ENCODE measurements around the gene PGPEP1. TPM values are rescaled to one million over a fixed set of nuclear protein-coding genes. Genes with fewer than 3 reads are reported as not detected.

The PGPEP1 gene
- total and polyA plus RNA-seq, 10 donors: 9.3 to 65.6 (median 37.4) TPM

GRCh38 chr19:18311502-18312091 is 28.8 kb upstream of the PGPEP1 start:
- Histone ChIP-seq H3K36me3 (peaks cover 0 to 94% (median 32%) of the 10 kb centered on the region in 6 donors), H3K4me1 (peaks cover 17 to 77% (median 46%) of the 10 kb centered on the region in 6 donors), H3K27ac (peak overlapping the region in 4 of 8 donors; percentile 2 to 95 (median 54)), H3K4me3 (no peak overlapping the region), H3K9me3 (no peaks in the 10 kb centered on the region), H3K27me3 (replicated peaks in 1 of 7) (no peaks in the 10 kb centered on the region)
- WGBS, 5 donors: 86 to 90% (median 88%) methylated on average over 17 to 22 of the region's 22 CpGs
- no peak for DNase-seq
- TF ChIP-seq, protein P1, sequence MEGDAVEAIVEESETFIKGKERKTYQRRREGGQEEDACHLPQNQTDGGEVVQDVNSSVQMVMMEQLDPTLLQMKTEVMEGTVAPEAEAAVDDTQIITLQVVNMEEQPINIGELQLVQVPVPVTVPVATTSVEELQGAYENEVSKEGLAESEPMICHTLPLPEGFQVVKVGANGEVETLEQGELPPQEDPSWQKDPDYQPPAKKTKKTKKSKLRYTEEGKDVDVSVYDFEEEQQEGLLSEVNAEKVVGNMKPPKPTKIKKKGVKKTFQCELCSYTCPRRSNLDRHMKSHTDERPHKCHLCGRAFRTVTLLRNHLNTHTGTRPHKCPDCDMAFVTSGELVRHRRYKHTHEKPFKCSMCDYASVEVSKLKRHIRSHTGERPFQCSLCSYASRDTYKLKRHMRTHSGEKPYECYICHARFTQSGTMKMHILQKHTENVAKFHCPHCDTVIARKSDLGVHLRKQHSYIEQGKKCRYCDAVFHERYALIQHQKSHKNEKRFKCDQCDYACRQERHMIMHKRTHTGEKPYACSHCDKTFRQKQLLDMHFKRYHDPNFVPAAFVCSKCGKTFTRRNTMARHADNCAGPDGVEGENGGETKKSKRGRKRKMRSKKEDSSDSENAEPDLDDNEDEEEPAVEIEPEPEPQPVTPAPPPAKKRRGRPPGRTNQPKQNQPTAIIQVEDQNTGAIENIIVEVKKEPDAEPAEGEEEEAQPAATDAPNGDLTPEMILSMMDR (IDR thresholded peaks at IDR 0.05 in 8 of 11, conservative IDR thresholded peaks at IDR 0.05 in 3 of 11): no peak
- TF ChIP-seq POLR2AphosphoS5 (IDR thresholded peaks at IDR 0.05) (no peak), POLR2A (IDR thresholded peaks at IDR 0.05) (no peak)
- intact Hi-C loops (cut with DNase I; ENCODE audit: low total_unique reads): no loop called here

DNA sequence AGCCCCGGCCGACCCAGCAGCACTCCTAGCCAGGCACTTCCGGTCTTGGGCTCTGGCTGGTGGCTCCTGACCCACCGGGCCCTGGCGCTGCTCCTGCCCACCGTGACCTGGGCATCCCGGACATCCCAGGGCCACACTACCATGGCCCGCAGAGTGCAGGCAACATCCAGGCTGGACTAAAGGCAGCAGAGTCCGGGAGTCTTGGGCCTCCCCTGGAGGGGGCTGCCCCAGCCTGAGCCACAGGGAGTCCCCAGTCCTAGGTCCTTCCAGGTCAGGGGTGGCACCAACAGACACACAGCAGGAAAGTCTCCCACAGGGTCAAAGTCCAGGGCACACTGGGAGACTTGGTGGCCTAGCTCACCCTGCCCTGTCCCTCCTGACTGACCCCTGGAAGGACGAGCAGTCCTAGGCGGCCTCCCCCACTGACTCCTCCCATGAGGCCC is 28.3 kb upstream of the PGPEP1 start:
- peaks cover 0 to 89% (median 32%) of the 10 kb centered on the region in 6 donors for H3K36me3 ChIP-seq
- 74 to 88% (median 78%) methylated on average over 8 to 11 of the region's 11 CpGs for WGBS, 5 donors
- no peaks in the 10 kb centered on the region for H3K9me3 ChIP-seq
- H3K27ac ChIP-seq: peak overlapping the region in 2 of 8 donors; percentile 95
- no peak for TF ChIP-seq POLR2A (IDR thresholded peaks at IDR 0.05)
- peak in 2 of 3 donors; percentile 3 to 57 for TF ChIP-seq POLR2AphosphoS5 (IDR thresholded peaks at IDR 0.05)
- TF ChIP-seq, protein P1 (IDR thresholded peaks at IDR 0.05 in 8 of 11, conservative IDR thresholded peaks at IDR 0.05 in 3 of 11): no peak
- DNase-seq: no peak
- intact Hi-C loops (cut with DNase I; ENCODE audit: low total_unique reads): no loop called here
- H3K27me3 ChIP-seq (replicated peaks in 1 of 7): no peaks in the 10 kb centered on the region
- H3K4me3 ChIP-seq: no peak overlapping the region
- H3K4me1 ChIP-seq: peaks cover 12 to 77% (median 43%) of the 10 kb centered on the region in 6 donors

DNA sequence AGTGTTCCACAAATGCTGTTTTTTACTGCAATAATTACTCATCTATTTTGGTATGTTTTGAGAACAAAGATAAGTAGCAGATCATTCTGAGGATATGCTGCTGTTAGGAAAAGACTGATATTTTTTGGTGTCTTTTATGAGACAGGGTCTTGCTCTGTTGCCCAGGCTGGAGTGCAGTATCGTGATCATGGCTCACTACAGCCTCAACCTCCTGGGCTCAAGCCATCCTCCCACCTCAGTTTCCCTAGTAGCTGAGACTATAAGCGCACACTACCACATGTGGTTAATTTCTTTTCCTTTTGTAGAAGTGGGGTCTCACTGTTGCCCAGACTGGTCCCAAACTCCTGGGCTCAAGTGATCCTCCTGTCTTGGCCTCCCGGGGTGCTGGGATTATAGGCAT is 27.0 kb upstream of the PGPEP1 start:
- peaks cover 13 to 77% (median 41%) of the 10 kb centered on the region in 6 donors for H3K4me1 ChIP-seq
- peaks cover 0 to 76% (median 30%) of the 10 kb centered on the region in 6 donors for H3K36me3 ChIP-seq
- no peak overlapping the region for H3K27ac ChIP-seq
- DNase-seq: no peak
- TF ChIP-seq POLR2AphosphoS5 (IDR thresholded peaks at IDR 0.05): no peak
- TF ChIP-seq, protein P1 (IDR thresholded peaks at IDR 0.05 in 8 of 11, conservative IDR thresholded peaks at IDR 0.05 in 3 of 11): no peak
- no peak for TF ChIP-seq POLR2A (IDR thresholded peaks at IDR 0.05)
- H3K4me3 ChIP-seq: no peak overlapping the region
- 92 to 98% (median 98%) methylated on average over 3 of the region's 3 CpGs for WGBS, 5 donors
- intact Hi-C loops (cut with DNase I; ENCODE audit: low total_unique reads): no loop called here
- H3K27me3 ChIP-seq (replicated peaks in 1 of 7): no peaks in the 10 kb centered on the region
- H3K9me3 ChIP-seq: no peaks in the 10 kb centered on the region

GRCh38 chr19:18317961-18318800 is 22.2 kb upstream of the PGPEP1 start:
- H3K36me3 ChIP-seq: peaks cover 0 to 33% (median 6%) of the 10 kb centered on the region in 6 donors
- intact Hi-C loops (cut with DNase I; ENCODE audit: low total_unique reads): no loop called here
- H3K4me3 ChIP-seq: peak overlapping the region in 2 of 8 donors; percentile 2 to 18
- WGBS, 5 donors: 17 to 29% (median 24%) methylated on average over 12 to 18 of the region's 18 CpGs
- TF ChIP-seq POLR2AphosphoS5 (IDR thresholded peaks at IDR 0.05): peak; percentile 82 to 88 (median 88)
- TF ChIP-seq, protein P1 (IDR thresholded peaks at IDR 0.05 in 8 of 11, conservative IDR thresholded peaks at IDR 0.05 in 3 of 11): no peak
- no peaks in the 10 kb centered on the region for H3K9me3 ChIP-seq
- no peaks in the 10 kb centered on the region for H3K27me3 ChIP-seq (replicated peaks in 1 of 7)
- peak overlapping the region; percentile 76 to 96 (median 94) for H3K27ac ChIP-seq
- H3K4me1 ChIP-seq: peaks cover 50 to 78% (median 61%) of the 10 kb centered on the region in 6 donors
- DNase-seq: no peak
